HG02973 (cell line): ENCODE measurements around the gene DHX30.
"Not testable (repeated sequence)": the region's sequence is repeated elsewhere in the genome, so short reads cannot be mapped to it uniquely, and the experiment has no call there.

Experiments used
- ATAC-seq: cut with Tn5 transposase; IDR thresholded peaks from one replicate; pipeline ENCODE4 v1.9.1; 2021; ENCODE audit warnings: moderate library complexity; ENCODE audit not compliant: unreplicated experiment

DHX30 gene

DNA sequence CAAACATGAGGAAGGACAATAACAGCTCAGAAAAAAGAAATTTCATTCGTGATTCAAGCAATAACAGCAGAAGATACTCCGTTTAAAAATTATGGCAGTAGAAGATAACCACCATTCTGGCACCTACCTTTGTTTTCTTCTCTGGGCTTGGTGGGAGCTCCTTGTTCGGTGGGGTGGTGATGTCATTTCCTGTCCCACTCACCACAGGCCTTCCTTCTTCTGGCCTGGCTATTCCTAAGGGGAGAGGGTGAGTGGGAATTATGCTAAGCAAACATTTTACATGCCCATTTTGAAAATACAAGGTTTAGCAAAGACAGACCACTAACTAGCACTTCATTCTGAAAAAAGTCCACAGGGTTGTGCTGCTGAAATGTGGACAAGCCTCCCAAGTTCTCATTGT, 74.4 kb downstream of the DHX30 start:
- no peak for ATAC-seq

DNA sequence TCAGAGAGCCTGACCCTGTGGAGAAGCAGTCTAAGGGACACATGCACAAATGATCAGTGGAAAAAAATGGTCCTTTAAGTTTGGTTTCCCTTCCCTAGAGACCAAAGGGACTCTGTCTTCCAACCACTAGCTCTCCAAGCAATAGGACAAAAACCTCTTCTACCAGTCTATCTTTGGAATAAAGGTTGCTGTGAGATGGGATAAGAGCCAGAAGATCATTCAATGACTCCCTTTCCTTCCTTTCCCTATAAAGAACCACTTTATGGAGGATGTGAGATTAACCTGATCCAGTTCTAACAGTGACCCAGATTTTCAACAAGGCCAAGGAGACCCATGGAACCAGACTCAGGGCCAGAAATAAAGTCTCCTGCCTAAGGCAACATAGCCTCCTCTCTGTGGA, 74.8 kb downstream of the DHX30 start:
- ATAC-seq = no peak

DNA sequence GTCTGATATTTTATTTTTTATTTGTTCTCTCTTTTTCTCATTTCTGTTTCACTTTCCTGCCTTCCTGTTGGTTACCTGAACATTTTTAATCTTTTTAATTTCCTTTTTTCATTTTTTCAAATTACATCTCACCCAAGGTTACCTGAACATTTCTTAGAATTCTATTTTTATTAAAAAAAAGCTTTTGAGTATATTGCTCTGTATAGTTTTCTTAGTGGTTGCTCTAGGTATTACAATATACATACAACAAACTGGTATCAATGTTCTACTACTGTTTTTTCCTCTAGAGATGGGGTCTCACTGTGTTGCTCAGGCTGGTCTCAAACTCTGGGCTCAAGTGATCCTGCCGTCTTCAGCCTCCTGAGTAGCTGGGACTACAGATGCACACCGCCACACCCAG, 79.4 kb downstream of the DHX30 start:
- no peak for ATAC-seq

DNA sequence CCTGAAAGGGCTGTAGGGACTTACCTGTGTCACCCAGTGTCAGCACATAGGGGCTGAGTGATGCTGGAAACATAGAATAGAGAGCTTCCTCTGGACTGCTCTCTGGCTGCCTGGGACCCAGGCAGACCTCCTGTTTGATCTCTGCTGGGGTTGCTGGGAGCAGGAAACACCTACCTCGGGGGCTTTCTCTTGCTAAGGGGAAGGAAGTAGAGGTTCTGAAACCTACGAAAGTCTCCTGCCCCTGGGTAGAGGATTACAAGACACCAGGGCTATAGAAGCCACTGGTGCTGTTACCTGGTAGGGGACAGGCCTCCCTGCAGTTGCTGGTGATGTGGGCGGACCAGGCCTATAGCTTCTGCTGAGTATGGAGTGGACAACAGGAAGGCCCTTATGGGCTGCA, 81.7 kb downstream of the DHX30 start:
- no peak for ATAC-seq

DNA sequence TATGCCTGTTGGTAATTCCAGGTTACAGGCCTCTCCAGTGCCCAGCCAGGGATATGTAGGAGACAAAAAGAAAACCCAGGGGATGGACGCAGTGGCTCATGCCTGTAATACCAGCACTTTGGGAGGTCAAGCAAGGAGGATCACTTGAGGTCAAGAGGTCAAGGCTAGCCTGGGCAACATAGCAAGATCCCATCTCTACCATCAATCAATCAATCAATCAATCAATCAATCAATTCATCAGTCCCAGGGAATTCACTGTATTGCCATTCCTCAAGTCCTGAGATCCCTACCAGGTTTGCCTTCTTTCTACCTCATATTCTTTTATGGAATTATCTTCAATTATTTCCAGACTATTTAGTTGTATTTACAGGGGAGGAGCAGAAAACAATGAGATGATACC, 82.2 kb downstream of the DHX30 start:
- no peak for ATAC-seq

DNA sequence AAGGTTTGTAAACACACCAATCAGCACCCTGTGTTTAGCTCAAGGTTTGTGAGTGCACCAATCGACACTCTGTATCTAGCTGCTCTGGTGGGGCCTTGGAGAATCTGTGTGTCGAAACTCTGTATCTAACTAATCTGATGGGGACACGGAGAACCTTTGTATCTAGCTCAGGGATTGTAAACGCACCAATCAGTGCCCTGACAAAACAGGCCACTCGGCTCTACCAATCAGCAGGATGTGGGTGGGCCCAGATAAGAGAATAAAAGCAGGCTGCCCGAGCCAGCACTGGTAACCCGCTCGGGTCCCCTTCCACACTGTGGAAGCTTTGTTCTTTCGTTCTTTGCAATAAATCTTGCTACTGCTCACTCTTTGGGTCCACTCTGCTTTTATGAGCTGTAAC, 85.1 kb downstream of the DHX30 start:
- ATAC-seq = not testable (repeated sequence)

DNA sequence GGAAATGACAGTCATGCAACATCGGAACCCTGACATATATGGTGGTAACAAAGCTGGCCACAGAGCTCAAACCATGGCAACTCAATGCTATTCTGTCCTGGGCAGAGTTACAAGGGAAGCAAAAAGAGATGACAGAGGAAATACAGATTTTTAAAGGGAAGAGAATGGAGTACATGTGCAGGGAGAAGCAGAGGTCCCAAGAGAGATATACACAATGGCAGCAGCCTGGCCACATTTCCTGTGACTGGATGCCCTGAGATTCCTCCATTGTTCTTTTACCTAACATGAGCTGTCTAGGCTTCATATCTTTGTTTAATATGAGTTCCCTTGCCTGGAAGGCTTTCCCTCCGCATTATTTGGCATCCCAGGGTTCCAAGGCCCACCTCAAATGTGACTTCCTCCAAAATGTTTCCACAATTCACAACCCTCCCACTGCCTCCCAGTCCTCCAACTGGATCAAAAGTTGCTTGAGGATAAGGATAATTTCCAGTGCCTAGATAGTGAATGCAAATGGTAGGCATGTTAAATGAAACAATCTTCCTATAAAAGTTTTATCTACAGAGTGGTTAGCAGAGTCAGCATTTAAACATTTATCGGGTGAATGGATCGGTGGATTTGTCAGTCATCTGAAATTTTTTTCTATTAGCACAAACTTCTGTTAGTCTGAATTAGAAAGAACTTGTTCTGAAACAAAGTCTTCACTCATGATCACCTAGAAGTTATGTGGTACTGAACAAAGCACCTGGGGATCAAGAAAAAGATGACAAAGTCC, 86.2 kb downstream of the DHX30 start:
- ATAC-seq = no peak

DNA sequence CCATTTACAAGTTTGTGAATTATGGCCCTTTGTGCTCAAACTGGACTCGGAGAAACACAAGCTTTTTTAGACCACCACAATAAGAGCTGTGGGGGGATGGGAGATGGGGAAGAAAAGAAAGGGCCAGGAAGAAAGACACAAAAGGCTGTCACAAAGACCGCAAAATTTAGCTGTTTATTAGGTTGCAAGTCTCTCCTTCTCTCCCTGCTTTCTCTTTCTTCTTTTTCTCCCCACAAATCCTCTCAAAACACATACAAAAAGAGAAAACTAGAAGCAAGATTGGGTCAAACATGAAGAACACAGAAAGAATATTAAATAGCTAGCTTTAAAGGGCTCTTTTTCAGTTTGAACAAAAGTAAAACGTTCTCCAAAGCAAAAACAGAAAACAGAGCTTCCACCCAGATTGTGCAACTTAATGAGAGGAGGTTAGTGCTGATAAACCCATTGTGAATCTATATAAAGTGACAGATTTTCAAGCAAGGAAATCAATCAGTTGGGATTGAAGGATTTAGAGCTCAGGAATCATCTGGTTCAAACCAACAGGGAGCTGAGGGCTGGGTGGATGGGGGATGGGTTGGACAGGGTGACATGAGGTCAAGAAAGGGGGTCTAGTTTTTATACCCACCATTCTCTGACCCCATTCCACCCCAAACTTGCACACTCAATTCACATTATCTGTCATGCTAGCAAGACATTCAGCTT, 87.3 kb downstream of the DHX30 start:
- no peak for ATAC-seq

DNA sequence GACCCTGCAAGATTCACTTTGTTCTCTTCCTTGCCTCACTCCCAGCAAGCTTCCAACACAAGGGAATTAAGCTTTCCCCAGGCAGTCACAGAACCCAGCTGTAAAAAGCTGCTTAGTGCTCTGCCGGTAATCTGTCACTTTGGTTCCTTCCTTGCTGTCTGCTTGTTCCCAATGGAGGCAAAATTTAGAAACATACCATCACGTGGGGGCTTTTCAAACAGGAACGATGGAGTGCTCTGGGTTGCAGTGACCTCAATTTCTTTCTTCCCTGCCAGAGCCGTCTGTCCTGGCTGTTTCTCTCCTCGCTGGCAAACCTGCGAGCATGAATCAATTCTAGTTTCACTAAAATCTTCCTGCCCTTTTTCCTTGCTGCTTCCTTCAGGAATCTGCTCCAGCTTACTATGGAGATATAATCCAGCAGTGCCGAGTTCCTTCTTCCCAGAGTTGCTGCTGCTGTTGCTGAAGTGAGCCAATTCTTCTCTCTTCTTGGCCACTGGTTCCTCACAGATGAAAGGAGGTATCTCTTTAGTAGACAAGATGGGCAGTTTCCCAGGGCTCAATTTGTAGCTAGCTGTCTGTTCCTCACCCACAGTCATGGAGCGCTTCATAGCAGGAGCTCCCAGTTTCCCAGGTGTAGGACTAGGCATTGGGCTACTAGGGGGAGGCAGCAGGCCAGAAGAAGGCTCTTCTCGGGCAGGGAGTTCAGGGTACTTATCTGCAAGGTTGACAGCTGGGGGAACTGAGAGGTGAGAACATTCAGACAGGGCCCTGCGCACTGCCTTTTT, 88.1 kb downstream of the DHX30 start:
- ATAC-seq = no peak

DNA sequence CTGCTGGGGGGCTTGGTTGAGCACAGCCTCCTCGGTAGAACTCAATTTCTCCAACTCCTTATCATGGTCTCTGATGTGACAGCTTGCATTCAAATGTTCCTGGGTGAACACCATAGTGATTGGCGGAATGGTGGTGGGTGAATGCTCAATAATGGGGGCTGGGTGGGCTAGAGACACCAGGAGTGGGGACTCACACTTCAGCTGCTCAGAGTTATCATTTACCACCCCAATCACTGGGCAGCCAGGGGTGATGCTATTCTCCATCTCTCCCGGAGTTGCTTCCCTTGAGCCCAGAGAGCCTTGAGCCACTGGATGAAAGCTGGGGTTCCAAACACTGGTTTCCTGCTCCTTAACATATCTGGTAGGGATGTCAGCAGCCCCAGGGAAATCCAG, 88.7 kb downstream of the DHX30 start:
- ATAC-seq = no peak

DNA sequence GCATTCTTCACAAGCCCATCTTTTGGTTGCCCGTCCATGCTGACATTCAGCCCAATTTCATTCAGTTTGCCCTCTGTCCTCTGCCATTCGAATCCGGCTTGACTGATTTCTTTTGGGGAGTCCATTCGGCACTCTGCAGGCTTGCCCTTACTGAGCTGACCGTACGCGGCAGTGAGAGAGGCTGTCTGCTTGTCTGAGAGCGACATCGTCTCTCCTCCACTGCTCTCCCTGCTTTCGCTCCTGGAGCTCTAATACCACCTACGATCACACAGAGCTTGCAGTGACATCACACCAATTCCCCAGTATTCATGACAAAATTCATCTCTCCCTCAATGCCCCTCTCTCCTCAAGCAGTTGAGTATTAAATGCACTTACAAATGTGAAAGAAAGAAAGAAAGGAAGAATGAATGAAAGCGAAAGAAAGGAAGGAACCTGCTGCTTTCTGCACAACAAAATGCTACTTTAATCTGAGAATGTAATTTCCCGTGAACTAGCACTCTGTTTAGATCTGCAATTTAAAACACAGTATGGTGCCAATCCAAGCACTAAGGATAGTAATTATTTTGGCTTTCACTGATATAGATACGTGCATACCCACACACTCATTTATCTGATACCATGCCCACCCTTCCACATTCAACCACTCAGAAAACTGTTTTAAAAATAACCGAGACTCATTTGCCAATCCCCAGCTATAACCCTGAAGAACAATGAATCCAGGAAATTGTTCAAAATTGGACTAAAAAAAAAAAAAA, 89.5 kb downstream of the DHX30 start:
- no peak for ATAC-seq

DNA sequence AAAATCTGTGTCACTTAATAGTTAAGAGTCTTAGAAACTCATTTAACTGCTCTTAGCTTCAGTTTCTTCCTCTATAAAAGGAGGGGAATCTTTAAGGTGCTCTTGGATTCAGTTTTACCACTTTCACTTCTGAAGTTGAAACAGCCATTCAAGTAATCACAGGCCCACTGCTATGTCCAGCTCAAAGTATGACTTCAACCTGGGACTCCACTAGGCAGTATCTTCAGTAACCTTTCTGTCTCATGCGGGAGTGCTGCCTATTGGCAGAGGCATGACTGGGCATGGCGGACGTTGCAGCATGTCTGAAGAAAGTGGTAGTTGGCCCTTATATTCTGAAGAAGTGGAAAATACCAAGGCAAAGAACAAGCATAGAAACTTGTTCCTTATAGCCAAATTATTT, 92.3 kb downstream of the DHX30 start:
- ATAC-seq = no peak

DNA sequence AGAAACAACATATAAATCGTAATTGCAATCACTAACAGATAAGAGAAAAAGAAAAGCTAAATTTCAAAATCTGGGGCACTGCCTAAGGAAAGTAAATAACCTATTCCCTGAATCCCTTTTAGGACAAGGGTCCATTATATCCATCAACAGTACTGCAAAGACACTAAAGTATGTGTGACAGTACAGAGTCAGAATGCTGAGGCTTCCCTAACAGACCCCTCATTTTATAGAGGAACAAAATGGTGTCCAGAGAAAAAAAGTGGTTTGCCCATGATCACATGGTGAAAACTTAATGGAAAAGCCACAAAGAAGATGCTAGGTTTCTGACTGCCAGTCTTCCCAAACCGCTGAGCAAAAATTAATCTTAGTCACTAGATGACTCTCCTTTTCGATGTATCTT, 93.8 kb downstream of the DHX30 start:
- ATAC-seq = no peak

DNA sequence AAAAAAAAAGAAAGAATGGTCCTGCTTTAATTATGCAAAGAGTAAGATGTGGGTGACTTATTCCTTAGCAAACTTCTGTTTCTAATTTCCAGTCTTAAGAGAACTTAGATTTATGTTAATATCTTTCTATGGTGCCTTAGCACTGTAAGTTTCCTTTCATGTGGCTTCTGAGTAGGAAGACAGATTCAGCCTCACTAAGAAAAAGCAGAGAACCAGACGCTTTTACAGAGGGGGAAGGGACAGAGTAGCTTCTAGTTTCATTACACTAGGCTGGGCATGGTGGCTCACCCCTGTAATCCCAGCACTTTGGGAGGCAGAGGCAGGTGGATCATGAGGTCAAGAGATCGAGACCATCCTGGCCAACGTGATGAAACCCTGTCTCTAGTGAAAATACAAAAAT, 95.0 kb downstream of the DHX30 start:
- ATAC-seq = no peak

DNA sequence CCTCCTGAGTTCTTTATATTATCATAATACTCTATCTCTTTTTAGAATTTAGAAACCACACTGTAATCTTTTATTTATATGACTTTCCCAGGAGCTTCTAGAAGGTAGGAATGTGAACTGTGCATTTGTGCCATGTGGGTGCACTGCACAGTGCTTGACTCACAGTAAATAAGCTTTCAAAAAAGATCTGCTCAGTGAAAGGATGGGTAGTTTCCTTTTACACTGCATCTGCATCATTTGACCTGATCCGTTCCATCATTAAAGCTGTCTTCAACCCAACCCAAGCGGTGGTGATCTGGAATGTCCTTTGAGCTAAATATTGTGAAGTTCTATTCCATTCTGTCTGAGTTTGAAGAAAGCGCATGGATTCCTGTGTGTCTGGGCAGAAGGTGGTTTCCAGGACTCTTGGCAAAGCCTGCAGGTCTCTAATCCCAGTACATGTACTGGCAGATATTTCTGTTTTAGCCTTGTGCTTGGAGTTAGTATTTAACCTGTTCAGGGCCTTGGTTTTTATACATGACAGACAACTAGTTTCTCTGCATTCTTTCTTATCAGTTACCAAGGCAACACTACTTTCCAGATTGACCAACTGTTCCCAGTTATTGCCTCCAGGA, 96.7 kb downstream of the DHX30 start:
- ATAC-seq = no peak
